HL-60 (cell line): ENCODE data around the gene LAMC2.

Experiments
- DNase-seq, 2 experiments: peaks; one replicate each; pipeline ENCODE4 v3.0.0-alpha.2; 2010 to 2020; ENCODE audit warnings: low read depth in 1 of 2, low spot score in 1 of 2
- H3K27ac ChIP-seq: fragments of 250-450 bp; sonication (Bioruptor Pico); replicated peaks from 2 replicates; pipeline ENCODE4 v1.5.1; 2020; ENCODE audit warnings: mild to moderate bottlenecking, moderate library complexity
- H3K27me3 ChIP-seq: fragments of 250-450 bp; sonication (Bioruptor Pico); 2 replicates; pipeline ENCODE4 v1.5.1; 2021; ENCODE audit warnings: mild to moderate bottlenecking, moderate library complexity; ENCODE audit not compliant: insufficient read depth, poor library complexity, severe bottlenecking
- H3K4me3 ChIP-seq: replicated peaks from 2 replicates; pipeline ENCODE4 v1.5.1; 2011; ENCODE audit warnings: mild to moderate bottlenecking, control low read depth, low read length; ENCODE audit not compliant: insufficient read depth
- GABPA ChIP-seq: IDR thresholded peaks from 2 replicates; pipeline ENCODE4 v1.6.1; 2012; ENCODE audit warnings: low read depth
- POLR2AphosphoS5 ChIP-seq: IDR thresholded peaks from 2 replicates; pipeline ENCODE4 v1.6.1; 2012; ENCODE audit warnings: low read depth
- SPI1 ChIP-seq: IDR thresholded peaks from 2 replicates; pipeline ENCODE4 v1.6.1; 2012; ENCODE audit warnings: low read depth, mild to moderate bottlenecking, borderline replicate concordance
- TF ChIP-seq, protein P1 (sequence below): IDR thresholded peaks from 2 replicates; pipeline ENCODE4 v1.6.1; 2012; ENCODE audit warnings: low read depth; ENCODE audit not compliant: insufficient replicate concordance
- TF ChIP-seq, protein P2 (sequence below): IDR thresholded peaks from one replicate; pipeline ENCODE4 v1.5.1; 2011; ENCODE audit warnings: low read length, control low read depth, inconsistent platforms; ENCODE audit not compliant: insufficient read depth

Gene LAMC2

DNA sequence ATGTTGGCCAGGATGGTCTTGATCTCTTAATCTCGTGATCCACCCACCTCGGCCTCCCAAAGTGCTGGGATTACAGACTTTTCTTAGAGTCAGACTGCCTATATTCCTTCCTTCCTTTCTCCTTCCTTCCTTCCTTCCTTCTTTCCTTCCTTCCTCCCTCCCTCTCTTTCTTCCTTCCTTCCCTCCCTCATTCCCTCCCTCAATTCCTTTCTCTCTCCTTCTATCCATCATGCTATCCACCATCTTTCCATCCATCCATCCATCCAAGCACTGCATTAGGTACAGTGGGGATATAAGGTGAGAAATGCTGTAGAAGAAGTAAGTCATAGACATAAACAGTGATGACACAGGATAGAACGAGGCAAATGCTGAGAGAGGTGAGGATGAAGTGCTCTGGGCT, 13.2 kb downstream of the LAMC2 start:
- no peak overlapping the region for H3K4me3 ChIP-seq
- H3K27me3 ChIP-seq, result no peaks in the 10 kb centered on the region
- H3K27ac ChIP-seq, result no peak overlapping the region
- DNase-seq, result no peak
- no peak for TF ChIP-seq POLR2AphosphoS5
- no peak for TF ChIP-seq GABPA
- TF ChIP-seq SPI1, result no peak
- TF ChIP-seq, protein P1, sequence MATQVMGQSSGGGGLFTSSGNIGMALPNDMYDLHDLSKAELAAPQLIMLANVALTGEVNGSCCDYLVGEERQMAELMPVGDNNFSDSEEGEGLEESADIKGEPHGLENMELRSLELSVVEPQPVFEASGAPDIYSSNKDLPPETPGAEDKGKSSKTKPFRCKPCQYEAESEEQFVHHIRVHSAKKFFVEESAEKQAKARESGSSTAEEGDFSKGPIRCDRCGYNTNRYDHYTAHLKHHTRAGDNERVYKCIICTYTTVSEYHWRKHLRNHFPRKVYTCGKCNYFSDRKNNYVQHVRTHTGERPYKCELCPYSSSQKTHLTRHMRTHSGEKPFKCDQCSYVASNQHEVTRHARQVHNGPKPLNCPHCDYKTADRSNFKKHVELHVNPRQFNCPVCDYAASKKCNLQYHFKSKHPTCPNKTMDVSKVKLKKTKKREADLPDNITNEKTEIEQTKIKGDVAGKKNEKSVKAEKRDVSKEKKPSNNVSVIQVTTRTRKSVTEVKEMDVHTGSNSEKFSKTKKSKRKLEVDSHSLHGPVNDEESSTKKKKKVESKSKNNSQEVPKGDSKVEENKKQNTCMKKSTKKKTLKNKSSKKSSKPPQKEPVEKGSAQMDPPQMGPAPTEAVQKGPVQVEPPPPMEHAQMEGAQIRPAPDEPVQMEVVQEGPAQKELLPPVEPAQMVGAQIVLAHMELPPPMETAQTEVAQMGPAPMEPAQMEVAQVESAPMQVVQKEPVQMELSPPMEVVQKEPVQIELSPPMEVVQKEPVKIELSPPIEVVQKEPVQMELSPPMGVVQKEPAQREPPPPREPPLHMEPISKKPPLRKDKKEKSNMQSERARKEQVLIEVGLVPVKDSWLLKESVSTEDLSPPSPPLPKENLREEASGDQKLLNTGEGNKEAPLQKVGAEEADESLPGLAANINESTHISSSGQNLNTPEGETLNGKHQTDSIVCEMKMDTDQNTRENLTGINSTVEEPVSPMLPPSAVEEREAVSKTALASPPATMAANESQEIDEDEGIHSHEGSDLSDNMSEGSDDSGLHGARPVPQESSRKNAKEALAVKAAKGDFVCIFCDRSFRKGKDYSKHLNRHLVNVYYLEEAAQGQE, result no peak
- TF ChIP-seq, protein P2, sequence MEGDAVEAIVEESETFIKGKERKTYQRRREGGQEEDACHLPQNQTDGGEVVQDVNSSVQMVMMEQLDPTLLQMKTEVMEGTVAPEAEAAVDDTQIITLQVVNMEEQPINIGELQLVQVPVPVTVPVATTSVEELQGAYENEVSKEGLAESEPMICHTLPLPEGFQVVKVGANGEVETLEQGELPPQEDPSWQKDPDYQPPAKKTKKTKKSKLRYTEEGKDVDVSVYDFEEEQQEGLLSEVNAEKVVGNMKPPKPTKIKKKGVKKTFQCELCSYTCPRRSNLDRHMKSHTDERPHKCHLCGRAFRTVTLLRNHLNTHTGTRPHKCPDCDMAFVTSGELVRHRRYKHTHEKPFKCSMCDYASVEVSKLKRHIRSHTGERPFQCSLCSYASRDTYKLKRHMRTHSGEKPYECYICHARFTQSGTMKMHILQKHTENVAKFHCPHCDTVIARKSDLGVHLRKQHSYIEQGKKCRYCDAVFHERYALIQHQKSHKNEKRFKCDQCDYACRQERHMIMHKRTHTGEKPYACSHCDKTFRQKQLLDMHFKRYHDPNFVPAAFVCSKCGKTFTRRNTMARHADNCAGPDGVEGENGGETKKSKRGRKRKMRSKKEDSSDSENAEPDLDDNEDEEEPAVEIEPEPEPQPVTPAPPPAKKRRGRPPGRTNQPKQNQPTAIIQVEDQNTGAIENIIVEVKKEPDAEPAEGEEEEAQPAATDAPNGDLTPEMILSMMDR, result no peak

DNA sequence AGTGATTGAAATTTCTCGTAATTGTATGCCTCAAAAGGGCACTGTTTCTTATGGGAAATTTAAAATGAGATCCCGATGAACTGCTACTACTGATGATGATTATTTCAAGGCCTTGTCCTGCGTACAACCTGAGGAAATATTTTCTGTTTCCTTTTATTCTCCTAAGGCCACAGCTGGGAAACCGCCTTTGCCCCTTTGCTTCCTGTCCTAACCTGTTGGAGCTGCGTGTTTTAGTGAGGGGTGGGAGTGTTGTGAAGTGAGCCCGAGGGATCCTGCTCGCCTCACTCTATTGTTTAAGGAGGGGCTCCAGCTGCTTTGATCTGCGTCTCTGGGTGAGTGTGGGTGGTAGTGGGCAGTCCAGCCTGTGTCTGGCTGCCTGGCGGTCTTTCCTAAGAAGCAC, 14.4 kb downstream of the LAMC2 start:
- no peaks in the 10 kb centered on the region for H3K27me3 ChIP-seq
- TF ChIP-seq POLR2AphosphoS5, result no peak
- TF ChIP-seq GABPA, result no peak
- TF ChIP-seq, protein P1, result no peak
- no peak for TF ChIP-seq SPI1
- TF ChIP-seq, protein P2, result no peak
- no peak overlapping the region for H3K27ac ChIP-seq
- H3K4me3 ChIP-seq, result no peak overlapping the region
- DNase-seq, result no peak

DNA sequence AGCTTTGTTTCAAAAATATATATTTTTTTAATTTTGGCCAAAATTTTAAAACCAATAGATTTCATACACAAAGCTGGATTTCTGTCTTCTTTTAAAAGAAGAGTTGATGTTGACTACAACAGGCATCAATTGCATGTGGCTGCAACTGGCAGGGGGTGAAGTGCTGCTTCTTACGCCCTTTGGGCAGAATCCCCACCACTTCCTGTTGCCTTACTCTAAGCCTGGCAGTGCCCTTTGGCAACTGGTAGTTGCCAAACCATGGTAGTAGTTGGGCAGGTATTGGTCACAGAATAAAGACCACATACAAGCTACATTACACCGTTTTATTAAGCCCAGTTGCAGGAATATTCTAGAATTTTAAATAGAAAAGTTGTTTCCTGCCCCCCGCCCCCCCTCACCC, 17.0 kb downstream of the LAMC2 start:
- TF ChIP-seq SPI1 (no peak; the same call in 1 of the 2 replicates), POLR2AphosphoS5 (no peak), GABPA (no peak)
- TF ChIP-seq, protein P1, result no peak
- TF ChIP-seq, protein P2, result no peak
- H3K27ac ChIP-seq, result no peak overlapping the region
- H3K27me3 ChIP-seq, result no peaks in the 10 kb centered on the region

More for the DNA sequence above, 17.0 kb downstream of the LAMC2 start:
- no peak overlapping the region for H3K4me3 ChIP-seq
- peak in 1 of 2 experiments; percentile 12 for DNase-seq
